Left forelimb (tissue), 1 donor: ENCODE results near the gene FOXO3.
A peak's percentile ranks its signal among the peaks of the same experiment; 100 is the strongest.

Experiments
- DNase-seq: peaks from one replicate; pipeline ENCODE4 v3.0.0-alpha.2; 2018; ENCODE audit warnings: low spot score

Gene FOXO3

DNA sequence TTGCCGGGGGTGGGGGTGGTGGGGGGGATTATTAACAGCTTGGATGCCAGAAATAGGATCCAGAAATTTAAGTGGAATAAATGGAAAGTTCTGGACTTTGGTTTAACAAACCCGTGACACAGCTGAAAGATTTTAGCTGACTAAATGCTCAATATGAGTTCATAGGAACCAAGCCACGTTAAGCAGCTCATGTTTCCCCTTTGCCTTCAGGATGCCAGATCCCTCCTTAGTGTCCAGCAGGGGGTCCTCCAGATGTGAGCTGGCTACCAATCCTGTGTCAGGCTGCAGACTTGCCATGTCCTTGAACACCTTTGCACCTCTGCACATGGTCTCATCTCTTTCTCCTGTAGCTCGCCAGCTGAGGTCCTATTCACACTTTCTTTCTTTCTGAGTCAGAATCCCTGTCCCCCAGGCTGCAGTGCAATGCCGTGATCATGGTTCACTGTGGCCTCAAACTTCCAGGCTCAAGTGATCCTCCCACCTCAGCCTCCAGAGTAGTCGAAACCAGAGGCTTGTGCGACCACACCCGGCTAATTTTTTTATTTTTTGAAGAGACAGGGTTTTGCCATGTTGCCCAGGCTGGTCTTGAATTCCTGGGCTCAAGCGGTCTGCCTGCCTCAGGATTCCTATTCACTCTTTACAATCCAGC is 154.2 kb downstream of the FOXO3 start:
- no peak for DNase-seq

DNA sequence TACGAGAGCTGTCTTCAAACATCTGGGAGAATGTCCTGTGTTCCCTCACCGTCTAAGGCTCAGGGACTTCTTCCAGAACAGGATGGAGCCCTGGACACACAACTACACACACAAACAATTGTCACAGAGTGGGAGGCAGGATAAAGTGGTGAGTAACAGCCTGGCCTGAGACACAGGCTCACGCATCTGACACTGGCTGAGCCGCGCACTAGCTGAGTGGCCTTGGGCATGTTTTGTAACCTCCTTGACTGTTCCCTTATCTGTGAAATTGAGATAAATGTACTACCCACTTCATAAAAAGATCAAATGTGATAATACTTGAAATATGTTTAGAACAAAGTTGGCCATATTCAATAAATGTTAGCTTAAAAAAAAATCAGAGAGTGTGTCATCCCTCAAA is 155.1 kb downstream of the FOXO3 start:
- DNase-seq: no peak

DNA sequence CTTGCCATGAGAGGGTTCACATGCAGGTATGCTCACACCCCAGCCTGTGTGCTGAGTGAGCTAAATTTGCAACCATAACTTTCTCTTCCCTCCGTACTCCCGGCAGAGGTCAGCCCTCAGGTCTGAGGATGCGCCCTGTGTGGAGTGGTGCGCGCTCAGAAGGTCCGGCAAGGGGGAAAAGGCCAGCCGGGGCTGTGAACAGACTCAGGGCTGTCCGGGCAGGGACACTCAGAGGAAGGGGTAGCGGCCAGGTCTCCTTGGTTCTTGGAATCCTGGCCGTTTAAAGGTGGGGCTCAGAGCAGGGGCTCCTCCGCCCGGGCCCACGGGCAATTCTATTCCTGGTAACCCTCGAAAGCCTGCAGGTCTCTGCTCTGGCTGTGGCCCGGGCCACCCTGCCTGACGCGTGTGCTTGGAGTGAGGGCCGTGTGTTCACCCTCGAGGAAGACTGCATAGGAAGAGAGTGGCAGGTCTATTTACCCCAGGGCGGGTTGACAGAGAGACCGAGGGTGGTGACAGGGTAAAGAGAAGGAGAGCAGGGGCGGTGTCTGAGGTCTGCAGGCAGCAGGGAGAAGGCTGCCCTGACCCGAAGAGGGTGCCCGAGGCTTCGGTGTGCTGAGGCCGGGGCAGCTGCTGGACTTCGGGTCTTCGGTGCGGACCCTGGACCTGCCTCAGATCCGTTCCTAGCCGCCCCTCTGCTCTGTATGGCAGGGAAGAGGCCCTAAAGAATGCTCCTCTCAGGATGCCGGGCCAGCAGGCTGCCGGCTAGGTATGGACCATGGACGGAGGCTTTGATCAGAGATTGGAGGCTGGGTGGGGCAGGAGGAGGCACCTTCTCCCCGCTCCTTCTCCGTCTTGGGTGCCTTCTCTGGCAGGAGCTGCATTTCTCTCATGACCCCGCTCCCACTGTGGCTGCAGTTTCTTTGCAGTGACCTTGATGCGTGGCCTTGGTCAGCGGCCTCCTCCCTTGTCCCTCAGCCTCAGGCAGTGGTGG is 156.4 kb downstream of the FOXO3 start:
- DNase-seq: no peak

DNA sequence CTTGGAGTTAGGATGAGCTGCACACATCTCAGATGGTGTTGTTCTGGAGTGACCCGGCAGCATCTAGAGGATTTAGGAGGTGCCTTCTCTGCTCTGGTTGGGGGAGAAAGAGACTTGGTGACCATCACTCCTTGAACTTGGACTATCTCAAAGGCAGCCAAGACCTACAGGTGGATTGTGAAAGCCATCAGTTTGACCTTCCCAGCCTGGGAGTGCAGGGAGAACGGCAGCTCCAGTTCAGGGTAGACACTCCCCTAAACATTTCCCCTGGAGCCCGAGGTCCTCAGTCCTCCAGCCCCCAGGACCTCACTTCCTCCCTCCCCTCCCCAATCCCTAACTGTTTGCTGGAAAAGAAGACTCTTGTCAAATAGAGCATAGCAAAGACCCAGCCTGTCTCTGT is 158.8 kb downstream of the FOXO3 start:
- no peak for DNase-seq

DNA sequence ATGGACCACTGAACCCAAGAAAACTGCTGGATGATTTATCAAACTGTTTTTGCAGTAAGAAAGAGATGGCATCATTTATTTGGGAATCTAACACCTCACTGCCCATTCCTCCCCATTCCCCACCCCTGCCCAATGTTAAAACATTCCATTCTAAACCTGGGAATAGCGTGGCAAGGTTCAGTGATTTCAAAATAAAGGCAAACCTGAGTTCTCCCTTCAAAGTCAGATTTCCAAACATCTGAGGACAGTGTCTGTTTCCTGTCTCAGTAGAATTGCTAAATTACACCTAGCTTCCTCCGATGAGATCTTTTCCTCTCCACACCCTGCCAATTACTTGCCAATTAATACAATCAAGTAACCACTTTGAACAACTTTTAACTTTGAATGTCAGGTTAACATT is 160.1 kb downstream of the FOXO3 start:
- DNase-seq: no peak

DNA sequence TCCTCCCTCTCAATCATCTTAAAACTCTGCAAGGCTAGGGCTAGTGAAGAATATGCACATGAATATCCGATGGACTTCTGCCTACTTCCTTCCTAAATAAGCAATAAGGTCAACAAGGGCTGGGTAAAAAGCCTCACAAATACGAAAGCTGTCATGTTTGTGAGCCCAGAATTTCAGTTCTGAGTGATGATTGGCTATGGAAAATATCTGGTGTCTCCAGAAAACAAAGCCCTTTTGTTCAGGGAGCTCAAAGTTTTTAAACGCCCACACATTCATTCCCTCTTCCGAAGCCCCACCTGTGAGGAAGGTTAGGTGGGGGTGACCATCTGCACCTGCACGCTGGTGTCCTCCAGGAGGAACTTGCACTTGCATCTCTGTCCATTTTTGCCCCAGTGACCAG is 160.6 kb downstream of the FOXO3 start:
- DNase-seq: no peak

DNA sequence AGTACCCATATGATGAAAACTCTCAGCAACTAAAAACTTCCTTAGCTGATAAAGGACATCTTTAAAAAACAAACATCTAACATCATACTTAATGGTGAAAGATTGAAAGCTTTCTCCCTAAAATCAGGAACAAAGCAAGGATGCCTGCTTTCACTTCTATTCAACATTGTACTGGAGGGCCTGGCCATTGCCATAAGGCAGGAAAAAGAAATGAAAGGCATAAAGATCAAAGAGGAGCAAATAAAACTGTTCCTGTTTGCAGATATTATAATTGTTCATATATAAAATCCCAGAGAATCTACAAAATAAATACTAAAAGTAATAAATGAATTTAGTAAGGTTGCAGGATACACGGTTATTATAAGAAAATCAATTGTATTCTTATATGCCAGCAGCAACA is 162.9 kb downstream of the FOXO3 start:
- DNase-seq: no peak

DNA sequence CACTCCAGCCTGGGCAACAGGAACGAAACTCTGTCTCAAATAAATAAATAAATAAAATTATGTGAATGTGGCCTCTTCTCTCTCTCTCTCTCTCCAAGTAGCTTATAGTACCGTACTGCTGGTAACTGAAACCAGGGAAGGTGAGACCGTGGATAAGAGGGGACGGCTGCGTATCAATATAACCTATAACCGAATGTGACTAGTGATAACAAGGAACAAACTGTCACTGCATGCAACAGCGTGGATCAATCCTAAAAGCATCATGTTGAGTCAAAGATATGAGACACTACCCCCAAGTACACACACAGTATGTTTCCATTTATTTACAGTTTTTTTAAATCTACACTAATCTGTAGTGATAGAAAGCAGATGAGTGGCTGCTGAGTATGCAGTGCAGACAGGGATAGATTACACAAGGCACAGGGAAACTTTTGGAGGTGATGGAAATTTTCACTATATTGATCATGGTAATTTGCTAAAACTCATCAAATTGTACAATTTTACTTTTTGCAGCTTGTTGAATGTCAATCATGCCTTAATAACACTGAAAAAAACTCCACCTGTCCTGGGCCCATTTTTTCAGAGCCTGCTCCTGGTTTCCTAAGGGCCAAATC is 166.1 kb downstream of the FOXO3 start:
- no peak for DNase-seq

DNA sequence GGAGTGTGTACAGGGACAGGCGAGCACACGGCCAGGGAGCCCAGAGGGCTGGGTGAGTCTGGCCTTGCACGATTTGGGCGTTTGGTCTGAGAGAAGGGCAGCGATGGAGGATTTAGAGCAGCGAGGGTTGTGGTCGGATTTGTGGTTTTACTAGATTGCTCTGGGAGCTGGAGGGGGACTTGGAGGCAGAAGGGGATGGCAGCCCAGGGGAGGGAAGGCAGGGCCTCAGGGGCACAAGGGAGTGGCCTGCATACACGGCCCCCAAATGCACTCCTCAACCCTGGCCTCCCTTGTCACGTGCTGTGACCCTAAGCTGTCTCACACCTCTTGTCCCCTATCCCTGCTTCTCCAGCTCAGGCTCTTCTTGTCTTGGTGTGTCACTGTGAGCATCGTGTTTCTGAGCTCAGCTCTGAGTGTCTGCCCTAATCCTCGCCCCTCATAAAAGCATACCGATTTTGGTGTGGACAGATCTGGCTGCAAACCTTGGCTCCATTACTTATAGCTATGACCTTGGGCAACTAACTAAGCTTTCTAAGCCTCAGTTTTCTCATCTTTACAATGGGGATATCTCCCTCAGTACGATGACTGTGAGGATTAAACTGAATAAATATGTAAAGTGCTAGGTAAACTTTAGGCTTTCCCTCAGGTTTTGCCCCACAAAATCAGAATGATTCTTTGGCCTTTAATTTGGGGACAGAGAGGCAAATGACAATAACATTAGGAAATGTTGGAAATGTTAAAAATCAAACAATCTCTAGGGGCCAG is 167.4 kb downstream of the FOXO3 start:
- peak; percentile 52 for DNase-seq

DNA sequence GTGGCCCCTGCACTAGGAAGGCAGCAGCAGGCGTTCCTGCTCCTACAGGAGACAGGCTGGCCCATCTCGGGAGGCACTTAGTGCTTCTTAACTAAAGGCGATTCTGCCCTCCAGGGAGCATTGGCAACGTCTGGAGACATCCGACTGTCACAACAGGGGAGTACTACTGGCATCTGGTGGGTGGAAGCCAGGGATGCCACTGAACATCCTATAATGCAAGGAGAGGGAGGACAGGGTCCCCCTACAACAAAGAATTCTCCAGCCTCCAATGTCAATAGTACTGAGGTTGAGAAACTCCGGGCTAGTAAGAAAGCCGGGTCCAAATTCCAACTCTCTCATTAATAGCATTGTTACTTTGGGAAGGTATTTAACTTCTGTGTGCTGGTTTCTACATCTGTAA is 168.1 kb downstream of the FOXO3 start:
- peak; percentile 46 for DNase-seq

DNA sequence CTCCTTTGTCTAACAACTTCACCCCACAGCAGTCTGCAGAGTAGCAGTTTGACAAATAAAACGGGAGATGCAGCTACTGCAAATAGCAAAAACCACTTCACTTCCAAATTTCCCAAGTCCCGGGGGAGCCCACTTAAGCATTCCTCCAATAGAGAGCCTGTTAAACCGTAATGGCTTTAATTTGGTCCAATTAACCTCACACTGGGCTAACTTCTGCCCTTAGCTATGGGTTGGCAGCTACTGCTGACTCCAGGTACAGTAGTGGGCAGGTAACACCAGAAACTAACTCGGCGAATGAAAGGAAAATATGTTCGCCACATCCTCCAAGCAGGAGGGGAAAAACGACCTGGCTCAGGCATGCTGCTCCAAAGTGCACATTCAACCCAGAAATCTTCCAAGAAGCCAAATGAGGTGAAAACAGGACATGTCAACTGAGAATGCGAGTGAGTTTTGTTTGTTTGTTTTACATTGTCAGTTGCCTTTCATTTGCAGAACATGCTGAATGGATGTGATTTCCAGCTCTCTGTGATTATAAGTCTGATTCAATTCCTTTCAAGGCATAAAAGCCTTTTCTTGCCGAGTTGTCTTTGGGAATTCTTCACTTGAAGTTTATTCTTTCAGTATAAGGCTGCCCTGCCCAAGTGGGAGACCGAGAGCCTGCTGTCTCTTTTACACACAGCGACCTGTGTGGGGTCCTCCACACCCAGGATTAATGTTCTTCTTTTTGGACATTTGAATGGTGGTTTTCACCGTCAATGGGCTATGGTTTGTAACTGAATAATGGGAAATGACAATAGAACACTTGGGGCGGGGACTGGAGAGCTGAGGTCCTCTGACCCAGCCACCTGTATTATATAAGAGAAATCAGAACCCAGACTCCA is 170.2 kb downstream of the FOXO3 start:
- DNase-seq: peak; percentile 26

DNA sequence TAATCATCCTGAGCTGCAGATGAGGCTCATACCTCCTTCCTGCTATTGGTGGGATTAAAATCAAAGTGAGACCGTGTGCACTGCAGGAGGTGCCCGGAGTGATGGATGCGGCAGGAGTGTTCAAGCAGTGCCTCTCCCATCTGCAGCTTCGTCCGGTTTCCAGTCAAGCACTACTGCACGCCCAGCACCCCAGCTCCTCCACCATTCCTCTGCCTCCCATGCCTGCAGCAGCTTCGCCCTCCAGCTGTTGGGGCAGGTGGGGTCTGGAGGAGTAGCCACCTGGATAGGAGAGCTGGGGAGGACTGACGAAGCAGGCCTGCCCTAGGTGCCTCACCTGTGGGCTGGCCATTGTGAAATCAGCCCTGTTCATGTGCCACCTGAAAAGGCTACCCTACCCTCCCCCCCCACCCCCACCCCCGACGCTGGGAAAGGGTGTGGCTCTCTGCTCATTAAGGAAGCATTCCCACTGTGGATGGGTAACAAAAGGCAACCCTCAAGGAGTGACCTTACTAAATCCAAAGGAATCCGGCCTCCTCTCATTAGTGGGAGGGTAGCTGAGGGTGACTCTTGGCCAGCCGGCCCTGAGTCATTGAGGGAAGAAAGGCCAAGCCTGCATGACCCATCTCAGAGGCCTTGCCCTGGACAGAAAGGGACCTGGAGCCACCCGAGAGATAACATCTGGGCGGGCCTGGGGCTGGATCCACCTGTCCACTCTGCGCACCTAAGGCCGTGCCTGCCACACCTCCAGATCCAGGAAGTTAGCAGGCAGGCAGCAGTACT is 171.6 kb downstream of the FOXO3 start:
- peak; percentile 51 for DNase-seq

DNA sequence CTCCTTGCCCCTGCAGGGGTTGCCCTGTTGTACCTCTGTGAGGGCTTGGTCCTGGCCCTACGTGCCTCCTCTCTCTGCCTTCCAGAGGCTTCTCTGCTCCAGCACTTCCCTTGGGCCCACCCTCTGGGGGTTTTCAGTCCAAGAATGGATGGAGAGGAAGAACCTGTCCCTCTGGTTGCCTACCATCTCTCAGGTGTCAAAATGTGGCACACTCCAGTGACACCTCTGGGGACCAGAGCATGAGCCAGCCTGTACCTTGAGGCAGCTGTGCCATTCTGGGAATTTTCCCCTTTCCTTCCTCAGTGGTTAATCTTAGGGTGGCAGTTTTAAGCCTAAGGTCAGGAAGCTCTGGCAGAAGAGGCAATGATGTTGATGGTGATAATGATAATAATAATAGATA is 172.3 kb downstream of the FOXO3 start:
- peak; percentile 52 for DNase-seq

DNA sequence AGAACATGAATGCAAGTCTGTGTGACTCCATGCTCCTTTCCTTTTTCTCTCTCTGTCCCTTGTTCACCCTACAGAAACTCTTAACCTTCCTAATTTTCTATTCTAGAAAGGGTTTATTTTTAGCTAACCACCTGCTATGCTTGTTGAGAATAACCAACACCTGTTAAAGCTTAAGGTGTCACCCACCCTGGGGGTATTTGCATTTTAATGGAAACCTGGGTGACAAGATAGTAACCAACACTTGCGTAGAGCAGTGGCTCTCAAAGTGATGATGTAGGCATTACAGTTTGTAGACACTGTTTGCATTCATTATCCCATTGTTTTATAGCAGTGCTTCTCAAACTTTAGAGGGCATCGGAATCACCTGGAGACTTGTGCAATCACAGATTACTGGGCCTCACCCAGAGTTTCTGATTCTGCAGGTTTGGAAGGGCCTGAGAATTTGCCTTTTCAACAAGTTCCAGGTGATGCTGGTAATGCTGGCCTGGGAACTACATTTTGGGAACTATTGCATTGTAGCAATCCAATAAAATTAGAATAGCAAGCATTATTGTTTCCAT is 173.1 kb downstream of the FOXO3 start:
- no peak for DNase-seq
